ENCODE data around the gene ADSS2. TPM values are rescaled to one million over a fixed set of nuclear protein-coding genes. Genes with fewer than 3 reads are reported as not detected.

The ADSS2 gene
- total and polyA plus RNA-seq, 2 donors = 33.7 to 58.8 TPM

DNA sequence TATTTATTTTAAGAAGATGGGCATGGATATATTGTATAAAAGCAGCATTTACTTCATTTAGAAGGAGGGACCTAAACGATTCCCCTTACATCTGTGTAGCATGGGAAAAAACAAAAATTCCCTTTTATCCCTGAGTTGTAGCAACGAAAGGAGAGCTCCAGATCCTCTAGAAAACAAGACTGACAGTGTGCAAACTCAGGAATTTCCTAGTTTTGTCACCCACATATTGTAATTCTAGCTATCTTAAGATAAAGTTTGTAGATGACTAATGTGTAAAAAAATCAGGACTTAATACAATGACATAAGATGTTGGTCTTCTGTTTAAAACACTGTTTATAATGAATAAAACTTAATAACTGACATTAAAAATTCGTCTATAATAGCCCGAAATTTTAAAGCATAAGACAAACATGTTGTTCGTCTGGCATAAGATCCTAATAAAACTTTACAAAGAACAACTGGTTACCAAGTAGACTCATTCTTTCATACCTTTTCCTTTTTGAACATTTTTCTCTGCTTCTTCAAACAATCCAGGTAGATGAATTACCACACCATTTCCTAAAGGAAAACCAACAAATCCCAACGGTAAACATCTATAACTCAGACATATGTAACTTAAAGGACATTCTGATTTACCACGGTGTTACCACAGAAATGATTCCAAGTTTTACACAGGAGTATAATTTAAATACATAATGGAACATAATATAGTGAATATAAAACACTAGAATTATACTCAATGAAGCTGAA is 15.2 kb downstream of the ADSS2 start:
- H3K4me1 ChIP-seq (ENCODE audit: insufficient read depth) = no peaks in the 10 kb centered on the region
- no peak for DNase-seq (ENCODE audit: extremely low spot score)
- H3K4me3 ChIP-seq (ENCODE audit: low read depth, low read length) = no peak overlapping the region
- H3K27ac ChIP-seq (ENCODE audit: low read depth) = no peak overlapping the region
- H3K36me3 ChIP-seq (ENCODE audit: insufficient read depth) = peaks cover 2% of the 10 kb centered on the region
- 81% methylated on average over 7 of the region's 7 CpGs for WGBS

DNA sequence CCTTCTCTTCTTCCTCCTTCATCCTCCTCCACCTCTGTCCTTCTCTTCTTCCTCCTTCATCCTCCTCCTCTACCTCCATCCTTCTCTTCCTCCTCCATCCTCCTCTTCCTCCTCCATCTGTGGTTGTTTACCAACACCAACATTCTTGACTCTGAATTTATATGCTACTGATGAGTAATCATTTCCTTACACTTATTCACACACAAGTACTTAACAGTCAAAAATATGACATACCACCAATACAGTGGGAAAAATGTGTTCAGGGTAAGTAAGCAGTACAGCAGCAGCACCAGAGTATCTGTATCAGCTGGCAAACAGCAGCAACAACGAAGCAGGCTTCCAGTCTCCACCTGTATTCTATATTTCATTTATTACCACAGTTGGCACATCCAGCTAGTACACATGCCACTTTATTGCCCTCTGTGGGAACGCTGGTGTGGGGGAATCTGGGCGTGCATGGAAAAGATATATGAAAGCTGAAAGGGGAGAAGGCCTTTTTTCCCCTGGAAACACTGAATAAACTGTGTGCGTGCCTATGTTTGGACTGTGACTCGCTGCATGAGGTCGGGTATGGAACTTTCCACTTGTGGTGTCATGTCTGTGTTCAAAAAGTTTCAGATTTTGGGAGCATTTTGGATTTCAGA is 16.0 kb downstream of the ADSS2 start:
- H3K36me3 ChIP-seq (ENCODE audit: insufficient read depth) = peaks cover 2% of the 10 kb centered on the region
- no peak overlapping the region for H3K27ac ChIP-seq (ENCODE audit: low read depth)
- 78% methylated on average over 6 of the region's 6 CpGs for WGBS
- H3K4me1 ChIP-seq (ENCODE audit: insufficient read depth) = no peaks in the 10 kb centered on the region
- DNase-seq (ENCODE audit: extremely low spot score) = no peak
- no peak overlapping the region for H3K4me3 ChIP-seq (ENCODE audit: low read depth, low read length)

GRCh38 chr1:244431166-244431565 is 20.5 kb downstream of the ADSS2 start:
- Histone ChIP-seq H3K4me3 (ENCODE audit: low read depth, low read length) (no peak overlapping the region), H3K36me3 (ENCODE audit: insufficient read depth) (peaks cover 4% of the 10 kb centered on the region), H3K27ac (ENCODE audit: low read depth) (no peak overlapping the region), H3K4me1 (ENCODE audit: insufficient read depth) (no peaks in the 10 kb centered on the region)
- DNase-seq (ENCODE audit: extremely low spot score) = no peak

GRCh38 chr1:244429818-244430217 is 21.9 kb downstream of the ADSS2 start:
- H3K36me3 ChIP-seq (ENCODE audit: insufficient read depth) = peaks cover 4% of the 10 kb centered on the region
- H3K4me3 ChIP-seq (ENCODE audit: low read depth, low read length) = no peak overlapping the region
- no peak for DNase-seq (ENCODE audit: extremely low spot score)
- no peak overlapping the region for H3K27ac ChIP-seq (ENCODE audit: low read depth)
- no peaks in the 10 kb centered on the region for H3K4me1 ChIP-seq (ENCODE audit: insufficient read depth)
- WGBS = 95% methylated on average over 3 of the region's 3 CpGs

DNA sequence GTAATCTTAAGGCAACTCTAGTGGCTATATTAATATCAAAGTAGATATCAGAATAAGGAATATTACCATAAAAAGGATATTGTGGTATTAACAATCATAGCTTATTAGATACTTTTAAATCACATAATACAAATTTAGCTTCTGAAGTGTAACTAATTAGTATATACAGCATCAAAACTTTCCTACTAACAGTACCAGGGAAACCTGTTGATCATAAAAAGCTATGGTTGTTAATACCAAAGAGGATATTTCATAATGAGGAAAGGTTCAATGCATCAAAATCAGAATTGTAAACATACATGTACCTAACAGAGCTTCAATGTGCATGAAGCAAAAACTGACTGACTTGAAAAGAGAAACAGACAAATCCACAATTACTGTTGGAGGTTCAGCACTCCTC is 24.1 kb downstream of the ADSS2 start:
- H3K4me3 ChIP-seq (ENCODE audit: low read depth, low read length) = no peak overlapping the region
- no peak for DNase-seq (ENCODE audit: extremely low spot score)
- no peaks in the 10 kb centered on the region for H3K4me1 ChIP-seq (ENCODE audit: insufficient read depth)
- H3K27ac ChIP-seq (ENCODE audit: low read depth) = no peak overlapping the region
- H3K36me3 ChIP-seq (ENCODE audit: insufficient read depth) = peaks cover 5% of the 10 kb centered on the region

GRCh38 chr1:244424649-244425334 is 26.9 kb downstream of the ADSS2 start:
- Histone ChIP-seq H3K4me3 (ENCODE audit: low read depth, low read length) (no peak overlapping the region), H3K36me3 (ENCODE audit: insufficient read depth) (peaks cover 5% of the 10 kb centered on the region), H3K4me1 (ENCODE audit: insufficient read depth) (no peaks in the 10 kb centered on the region), H3K27ac (ENCODE audit: low read depth) (no peak overlapping the region)
- 58% methylated on average over 2 of the region's 2 CpGs for WGBS
- no peak for DNase-seq (ENCODE audit: extremely low spot score)

GRCh38 chr1:244422174-244422573 is 29.5 kb downstream of the ADSS2 start:
- 74% methylated on average over 1 of the region's 1 CpG for WGBS
- Histone ChIP-seq H3K4me3 (ENCODE audit: low read depth, low read length) (no peak overlapping the region), H3K27ac (ENCODE audit: low read depth) (no peak overlapping the region), H3K36me3 (ENCODE audit: insufficient read depth) (peaks cover 9% of the 10 kb centered on the region), H3K4me1 (ENCODE audit: insufficient read depth) (no peaks in the 10 kb centered on the region)
- no peak for DNase-seq (ENCODE audit: extremely low spot score)

DNA sequence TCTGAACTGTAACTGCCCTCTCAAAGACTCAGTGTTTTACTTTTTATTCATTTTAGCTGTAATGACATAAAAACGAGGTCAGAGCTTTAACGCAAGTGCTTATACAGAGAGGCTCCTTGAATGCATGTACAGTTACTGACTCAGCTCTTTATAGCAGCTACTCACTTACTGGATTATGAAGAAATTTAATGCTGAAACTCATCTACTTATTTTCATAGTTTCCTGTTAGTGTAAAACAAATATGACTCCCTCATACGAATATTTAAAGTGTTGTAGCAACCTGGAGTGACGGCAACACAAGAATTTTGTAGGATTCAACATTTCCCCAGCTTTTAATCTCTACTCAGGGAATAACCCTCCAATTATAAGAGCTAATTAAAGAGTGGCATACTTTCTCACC is 32.7 kb downstream of the ADSS2 start:
- no peaks in the 10 kb centered on the region for H3K4me1 ChIP-seq (ENCODE audit: insufficient read depth)
- H3K4me3 ChIP-seq (ENCODE audit: low read depth, low read length) = no peak overlapping the region
- peaks cover 14% of the 10 kb centered on the region for H3K36me3 ChIP-seq (ENCODE audit: insufficient read depth)
- no peak overlapping the region for H3K27ac ChIP-seq (ENCODE audit: low read depth)
- WGBS = 91% methylated on average over 4 of the region's 4 CpGs
- no peak for DNase-seq (ENCODE audit: extremely low spot score)

DNA sequence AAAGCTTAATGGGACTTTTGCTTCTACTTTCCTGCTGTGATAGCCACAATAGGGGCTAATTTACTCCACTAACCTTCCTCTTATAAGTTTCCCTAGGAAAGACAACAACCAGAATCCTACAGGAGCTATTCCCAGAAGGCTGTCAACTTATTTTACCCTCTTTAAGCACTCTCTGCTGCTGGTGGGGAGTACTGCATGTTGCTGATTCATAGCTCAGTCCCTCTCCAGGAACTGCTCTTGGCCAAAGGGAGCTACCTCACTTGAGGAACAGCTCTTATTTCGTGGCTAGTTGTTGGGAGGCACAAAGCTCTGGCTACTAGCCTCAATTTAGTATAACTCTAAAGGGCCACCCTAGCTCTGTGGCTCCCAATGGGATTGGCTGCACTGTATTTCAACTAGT is 37.2 kb downstream of the ADSS2 start:
- Histone ChIP-seq H3K4me3 (ENCODE audit: low read depth, low read length) (no peak overlapping the region), H3K27ac (ENCODE audit: low read depth) (no peak overlapping the region), H3K36me3 (ENCODE audit: insufficient read depth) (peaks cover 13% of the 10 kb centered on the region), H3K4me1 (ENCODE audit: insufficient read depth) (no peaks in the 10 kb centered on the region)
- no peak for DNase-seq (ENCODE audit: extremely low spot score)
- WGBS = 93% methylated on average over 1 of the region's 1 CpG

GRCh38 chr1:244413736-244414135 is 38.0 kb downstream of the ADSS2 start:
- no peak overlapping the region for H3K27ac ChIP-seq (ENCODE audit: low read depth)
- H3K4me3 ChIP-seq (ENCODE audit: low read depth, low read length) = no peak overlapping the region
- H3K4me1 ChIP-seq (ENCODE audit: insufficient read depth) = no peaks in the 10 kb centered on the region
- H3K36me3 ChIP-seq (ENCODE audit: insufficient read depth) = peaks cover 13% of the 10 kb centered on the region
- WGBS = 95% methylated on average over 3 of the region's 3 CpGs
- no peak for DNase-seq (ENCODE audit: extremely low spot score)

DNA sequence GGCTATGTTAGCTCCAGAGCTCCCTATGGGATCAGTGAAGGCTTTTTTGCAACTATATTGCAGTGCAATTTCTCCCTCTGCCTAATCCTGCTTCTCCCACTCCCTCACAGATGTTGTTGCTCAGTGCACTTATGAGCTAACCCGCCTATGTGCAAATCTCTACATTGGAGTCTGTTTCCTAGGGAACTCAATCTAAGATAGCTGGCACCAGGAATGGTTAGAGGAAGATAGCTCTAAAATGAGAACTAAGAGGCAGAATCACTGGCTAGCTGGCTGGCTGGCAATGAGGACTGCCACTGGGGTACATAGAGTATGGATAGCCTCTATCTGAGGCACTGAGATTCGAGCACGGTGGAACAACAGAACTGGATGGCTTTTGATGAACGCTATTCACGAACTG is 39.5 kb downstream of the ADSS2 start:
- DNase-seq (ENCODE audit: extremely low spot score) = no peak
- 95% methylated on average over 5 of the region's 5 CpGs for WGBS
- Histone ChIP-seq H3K4me1 (ENCODE audit: insufficient read depth) (no peaks in the 10 kb centered on the region), H3K36me3 (ENCODE audit: insufficient read depth) (peaks cover 11% of the 10 kb centered on the region), H3K27ac (ENCODE audit: low read depth) (no peak overlapping the region), H3K4me3 (ENCODE audit: low read depth, low read length) (no peak overlapping the region)

DNA sequence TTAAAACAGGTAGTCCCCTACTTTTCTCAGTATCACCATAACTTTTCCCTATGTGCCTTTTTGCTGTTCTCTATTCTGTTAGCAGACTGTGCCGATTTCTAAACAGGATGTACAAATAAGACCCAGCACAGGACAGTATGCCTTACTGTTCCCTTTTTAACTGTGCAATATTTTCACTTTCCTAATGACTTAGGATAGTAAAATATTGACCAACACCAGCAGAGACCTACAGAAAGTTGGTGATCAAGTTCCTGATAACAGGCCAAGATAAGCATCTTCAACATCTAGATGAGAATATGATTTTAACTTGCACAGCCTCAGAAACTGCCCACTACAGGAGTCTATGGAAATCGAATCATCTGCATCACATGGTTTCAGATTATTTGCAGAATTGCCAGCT is 42.0 kb downstream of the ADSS2 start:
- Histone ChIP-seq H3K4me1 (ENCODE audit: insufficient read depth) (no peaks in the 10 kb centered on the region), H3K27ac (ENCODE audit: low read depth) (no peak overlapping the region), H3K36me3 (ENCODE audit: insufficient read depth) (peaks cover 7% of the 10 kb centered on the region), H3K4me3 (ENCODE audit: low read depth, low read length) (no peak overlapping the region)
- DNase-seq (ENCODE audit: extremely low spot score) = no peak
- 80% methylated on average over 2 of the region's 2 CpGs for WGBS

- 61% methylated on average over 4 of the region's 4 CpGs for WGBS
- H3K27ac ChIP-seq (ENCODE audit: low read depth) = no peak overlapping the region
- peaks cover 12% of the 10 kb centered on the region for H3K36me3 ChIP-seq (ENCODE audit: insufficient read depth)
- no peaks in the 10 kb centered on the region for H3K4me1 ChIP-seq (ENCODE audit: insufficient read depth)
- DNase-seq (ENCODE audit: extremely low spot score) = no peak
- no peak overlapping the region for H3K4me3 ChIP-seq (ENCODE audit: low read depth, low read length)
These were observed 45.4 kb downstream of the ADSS2 start for GRCh38 chr1:244406337-244406736.

DNA sequence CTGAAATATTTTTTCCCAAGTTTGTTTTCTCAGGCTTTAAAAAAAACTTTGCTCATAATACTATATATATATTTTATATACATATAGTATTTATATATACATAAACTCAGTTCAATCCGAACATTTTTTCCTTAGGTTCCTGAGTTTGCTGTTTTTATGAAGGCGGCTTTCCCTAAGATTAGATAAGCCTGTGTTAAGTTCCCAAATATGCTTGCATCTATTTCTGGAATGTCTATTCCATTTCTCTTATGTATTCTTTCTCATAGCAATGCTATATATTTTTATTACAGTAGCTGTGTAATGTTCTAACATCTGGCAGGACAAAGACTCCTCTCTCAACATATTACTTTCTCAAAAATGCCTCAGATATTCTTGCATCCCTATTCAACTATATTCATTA is 45.9 kb downstream of the ADSS2 start:
- H3K4me1 ChIP-seq (ENCODE audit: insufficient read depth) = no peaks in the 10 kb centered on the region
- DNase-seq (ENCODE audit: extremely low spot score) = no peak
- WGBS = 70% methylated on average over 2 of the region's 2 CpGs
- no peak overlapping the region for H3K27ac ChIP-seq (ENCODE audit: low read depth)
- H3K36me3 ChIP-seq (ENCODE audit: insufficient read depth) = peaks cover 12% of the 10 kb centered on the region
- H3K4me3 ChIP-seq (ENCODE audit: low read depth, low read length) = no peak overlapping the region

Data from urinary bladder (tissue), 4 donors.